ENCODE results near the gene YIPF3. TPM values are rescaled to one million over a fixed set of nuclear protein-coding genes. Genes with fewer than 3 reads are reported as not detected.

Gene YIPF3
- total and polyA plus RNA-seq, 10 of the 15 experiments (the other 5 are each of a cell fraction or from before 2014, with no cell fraction given): 20.5 to 88.8 (median 44.7) TPM

GRCh38 chr6:43541774-43542471 is 25.2 kb upstream of the YIPF3 start:
- peak; percentile 85 for ATAC-seq
- H4K20me1 ChIP-seq (ENCODE audit: control insufficient read depth, insufficient read depth): peaks cover 2% of the 10 kb centered on the region; the same call in 1 of the 2 replicates
- CTCF ChIA-PET: interaction anchor here (1.0 to 1.3 kb wide), 3 partner anchors 10 to 183 kb away, joined by 3 to 4 read pairs (median 4); no protein-coding TSS in a partner anchor
- SMC1A ChIA-PET (ENCODE audit: uncharacterized antibody, unreplicated experiment): interaction anchor here (0.7 kb wide), 1 partner anchor 158 kb away, joined by 4 read pairs; no protein-coding TSS in a partner anchor
- in situ Hi-C loops (cut with MboI) (no loop called here), intact Hi-C loops (cut with micrococcal nuclease; ENCODE audit: unreplicated experiment) (no loop called here)
- no peaks in the 10 kb centered on the region for H3K27me3 ChIP-seq (replicated peaks in 1 of 2; ENCODE audit: control insufficient read depth in 2 of 2, insufficient read depth in 2 of 2, low read length in 1 of 2)
- no peak overlapping the region for H2AFZ ChIP-seq (ENCODE audit: control insufficient read depth, low read depth, low read length)
- no peaks in the 10 kb centered on the region for H3K79me2 ChIP-seq (ENCODE audit: control insufficient read depth, insufficient read depth, low read length)
- H3K4me2 ChIP-seq (ENCODE audit: control insufficient read depth, insufficient read depth): no peak overlapping the region
- H3K9ac ChIP-seq (ENCODE audit: control insufficient read depth, insufficient read depth, low read length): no peak overlapping the region
- H3K9me3 ChIP-seq (replicated peaks; ENCODE audit: control insufficient read depth, insufficient read depth, low read length): no peaks in the 10 kb centered on the region
- RAD21 ChIA-PET (ENCODE audit: unreplicated experiment): interaction anchor here (1.3 kb wide), 1 partner anchor 29 kb away, joined by 4 read pairs; no protein-coding TSS in a partner anchor
- no peak overlapping the region for H3K4me3 ChIP-seq
- POLR2A ChIA-PET: interaction anchor here (0.6 kb wide), 1 partner anchor 956 kb away, joined by 3 read pairs; no protein-coding TSS in a partner anchor
- WGBS (ENCODE audit: insufficient coverage, insufficient replicate concordance, low lambda C conversion rate, missing lambda C conversion rate): 42% methylated on average over 8 of the region's 8 CpGs
- FAIRE-seq: peak; percentile 78
- no peak overlapping the region for H3K27ac ChIP-seq (ENCODE audit: control insufficient read depth, insufficient read depth)
- peaks cover 8% of the 10 kb centered on the region for H3K4me1 ChIP-seq (ENCODE audit: control insufficient read depth, insufficient read depth, low read length)
- BruUV-seq (replicated peaks): TSS peak; percentile 24
- H3K36me3 ChIP-seq (ENCODE audit: control insufficient read depth in 2 of 2, insufficient read depth in 2 of 2, low read length in 1 of 2): peaks cover 6 to 24% of the 10 kb centered on the region in 2 experiments
- DNase-seq (ENCODE audit: low read depth, low spot score): no peak
- TF ChIP-seq POLR2AphosphoS5 (IDR thresholded peaks at IDR 0.05; ENCODE audit: low read length): no peak
- TF ChIP-seq FOXM1 (IDR thresholded peaks at IDR 0.05; ENCODE audit: low read depth, low read length): peak; percentile 65; the same call in 1 of the 2 replicates
- no peak for TF ChIP-seq ETV6 (conservative IDR thresholded peaks at IDR 0.05 in 1 of 2, IDR thresholded peaks at IDR 0.05 in 1 of 2; ENCODE audit: borderline replicate concordance in 1 of 2, low read depth in 1 of 2)
- peak; percentile 48; the same call in 1 of the 2 replicates for TF ChIP-seq ATF2 (IDR thresholded peaks at IDR 0.05; ENCODE audit: low read length)
- TF ChIP-seq ZBTB4 (CRISPR knock-in tag; IDR thresholded peaks at IDR 0.05): no peak
- no peak for TF ChIP-seq STAT3 (IDR thresholded peaks at IDR 0.05; ENCODE audit: low read depth, low read length)
- TF ChIP-seq RAD21 (IDR thresholded peaks at IDR 0.05; ENCODE audit: insufficient read depth, low read depth, low read length): no peak
- TF ChIP-seq NR2F1 (conservative IDR thresholded peaks at IDR 0.05): peak; percentile 92
- TF ChIP-seq PAX5 (IDR thresholded peaks at IDR 0.05; ENCODE audit: borderline replicate concordance, low read depth, low read length): peak; percentile 49; the same call in 1 of the 2 replicates
- 0 out of 4 replicates have a peak, but pooled peaks of 1 of the 2 experiments have one; percentile 26 for TF ChIP-seq BHLHE40 (IDR thresholded peaks at IDR 0.05; ENCODE audit: borderline replicate concordance in 1 of 2, low read depth in 2 of 2, low read length in 1 of 2)
- 0 out of 2 replicates have a peak, but pooled peaks have one; percentile 2 for TF ChIP-seq NR2C1 (IDR thresholded peaks at IDR 0.05)
- TF ChIP-seq MXI1 (IDR thresholded peaks at IDR 0.05; ENCODE audit: low read depth, low read length): no peak
- no peak for TF ChIP-seq ZZZ3 (IDR thresholded peaks at IDR 0.05; ENCODE audit: control insufficient read depth, insufficient read length, low read depth)
- 0 out of 2 replicates have a peak, but pooled peaks have one; percentile 10 for TF ChIP-seq GABPA (IDR thresholded peaks at IDR 0.05; ENCODE audit: low read depth)
- TF ChIP-seq RUNX3 (IDR thresholded peaks at IDR 0.05; ENCODE audit: low read length): peak; percentile 74
- peak; percentile 36 for TF ChIP-seq SKIL (IDR thresholded peaks at IDR 0.05; ENCODE audit: low read depth, poor library complexity, severe bottlenecking)

Data from GM12878 (cell line).